T47D (cell line): Measurements from ENCODE around the gene MYO18B.

Source experiments
- DNase-seq, 2 experiments: peaks; one replicate each; pipeline versions ENCODE4 v3.0.0 to v3.0.0-alpha.2; 2011 to 2012; ENCODE audit warnings: low read depth in 1 of 2, low spot score in 1 of 2
- JUND ChIP-seq: IDR thresholded peaks from 2 replicates; pipeline ENCODE4 v1.6.1; 2012; ENCODE audit warnings: low read depth
- in situ Hi-C: cut with HindIII; loops from 2 replicates; pipeline ENCODE4 v1.10.0; 2016; ENCODE audit warnings: low sequenced_read_pairs, low pct_unique_long_range_greater_than_20kb

Gene MYO18B

DNA sequence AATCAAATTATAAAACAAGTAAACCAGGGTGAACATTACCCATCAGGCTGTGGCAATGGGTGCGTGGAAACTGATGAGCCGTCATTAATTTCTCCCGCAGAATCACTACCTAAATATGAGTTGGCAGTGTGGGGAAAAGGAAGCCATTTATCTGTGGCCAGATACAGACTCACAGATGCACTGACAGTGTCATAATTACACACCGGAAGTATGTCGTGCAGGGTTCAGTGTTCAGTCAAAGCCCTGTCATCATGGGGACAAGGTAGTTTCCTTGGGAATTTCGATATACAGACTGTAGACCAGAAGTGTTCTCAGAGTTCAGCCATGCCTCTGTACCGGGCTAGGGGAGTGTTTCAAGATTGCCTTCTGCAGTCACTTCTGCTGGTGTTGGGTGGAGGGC is 308.1 kb downstream of the MYO18B start:
- DNase-seq: no peak
- in situ Hi-C loops: no loop called here
- no peak for TF ChIP-seq JUND

DNA sequence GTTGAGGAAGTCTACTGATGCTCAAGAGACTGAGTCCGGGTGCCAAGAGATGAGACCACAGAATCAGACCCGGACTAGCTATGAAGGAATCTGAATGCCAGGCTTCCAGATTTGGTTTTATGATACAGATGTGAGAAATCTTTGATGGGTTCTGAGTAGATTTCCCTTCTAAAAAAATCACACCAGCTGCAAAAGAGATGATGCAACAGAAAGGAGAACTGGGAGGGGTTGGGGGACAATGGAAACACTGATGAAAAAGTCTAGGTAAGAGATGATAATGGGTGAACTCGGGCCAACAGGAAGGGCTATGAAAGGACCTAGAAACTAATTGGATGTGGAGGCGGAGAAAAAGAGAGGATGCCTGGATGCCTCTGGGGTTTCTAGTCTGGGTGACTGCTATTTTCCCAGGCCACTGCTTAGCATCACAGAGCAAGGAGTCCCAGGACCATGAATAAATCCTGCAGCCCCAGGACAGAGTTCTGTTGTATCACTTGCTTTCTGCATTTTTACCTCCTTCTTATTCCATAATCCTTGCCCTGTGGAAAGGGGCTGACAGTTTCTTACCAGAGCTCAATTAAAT is 311.8 kb downstream of the MYO18B start:
- TF ChIP-seq JUND: no peak
- DNase-seq: no peak
- in situ Hi-C loops: no loop called here

GRCh38 chr22:26054841-26055605 is 313.0 kb downstream of the MYO18B start:
- TF ChIP-seq JUND: no peak
- in situ Hi-C loops: no loop called here
- DNase-seq: no peak

GRCh38 chr22:26055693-26056092 is 313.7 kb downstream of the MYO18B start:
- in situ Hi-C loops: no loop called here
- TF ChIP-seq JUND: no peak
- DNase-seq: no peak

DNA sequence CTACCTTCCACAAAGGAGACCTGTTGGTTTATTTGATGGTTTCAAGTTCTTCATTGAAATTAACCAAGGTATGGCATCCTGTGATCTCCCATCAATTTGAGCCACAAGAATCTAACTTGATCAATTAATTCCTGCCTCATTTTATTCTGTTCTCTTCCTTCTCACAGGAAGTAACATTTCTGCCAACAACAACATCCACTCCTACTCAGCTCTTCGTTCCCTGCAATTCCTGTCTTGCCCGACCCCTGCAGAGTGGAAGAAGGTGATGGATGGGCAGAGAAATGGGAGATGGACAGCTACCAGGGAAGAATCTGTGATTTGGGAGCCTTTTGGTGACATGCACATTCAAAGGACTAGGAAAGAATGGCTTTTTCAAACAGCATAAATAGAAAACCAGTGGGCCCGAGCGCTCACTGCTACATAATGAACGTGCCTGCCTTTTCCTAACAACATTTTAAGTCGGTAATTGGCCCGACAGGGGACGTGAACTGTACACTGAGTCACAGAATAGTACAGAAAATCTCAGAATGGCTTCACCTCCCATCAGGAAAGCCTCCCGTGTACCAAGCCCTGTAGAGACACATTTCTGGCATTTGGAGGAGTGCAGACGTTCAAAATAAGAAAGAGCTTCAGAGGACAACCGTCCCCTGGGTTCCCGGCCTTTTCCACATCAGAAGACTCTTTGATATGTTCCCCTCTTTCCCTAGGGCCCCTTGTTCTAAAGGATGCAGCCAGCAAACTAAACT is 314.6 kb downstream of the MYO18B start:
- no peak for DNase-seq
- in situ Hi-C loops: no loop called here
- TF ChIP-seq JUND: no peak

GRCh38 chr22:26057731-26058130 is 315.7 kb downstream of the MYO18B start:
- no peak for TF ChIP-seq JUND
- DNase-seq: no peak
- in situ Hi-C loops: no loop called here

GRCh38 chr22:26064048-26064447 is 322.1 kb downstream of the MYO18B start:
- DNase-seq: no peak
- TF ChIP-seq JUND: no peak
- in situ Hi-C loops: no loop called here

DNA sequence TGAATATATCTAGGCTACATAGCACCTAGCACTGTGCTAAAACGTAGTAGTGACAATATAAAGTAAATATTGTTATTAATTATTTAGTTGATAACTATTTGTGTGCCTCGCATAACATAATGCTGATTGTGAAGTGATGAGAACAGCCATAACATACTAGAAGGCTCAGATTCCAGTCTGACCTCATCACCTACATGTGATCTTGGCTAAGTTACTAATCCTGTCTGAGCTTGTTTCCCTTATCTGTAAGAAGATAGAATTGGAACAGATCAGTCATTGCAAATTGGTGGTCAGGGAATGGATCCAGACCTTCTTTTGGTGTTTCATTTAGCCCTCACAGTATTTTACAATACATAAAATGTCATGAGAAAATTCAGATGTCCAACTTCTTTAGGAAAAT is 323.9 kb downstream of the MYO18B start:
- DNase-seq: no peak
- in situ Hi-C loops: no loop called here
- no peak for TF ChIP-seq JUND

DNA sequence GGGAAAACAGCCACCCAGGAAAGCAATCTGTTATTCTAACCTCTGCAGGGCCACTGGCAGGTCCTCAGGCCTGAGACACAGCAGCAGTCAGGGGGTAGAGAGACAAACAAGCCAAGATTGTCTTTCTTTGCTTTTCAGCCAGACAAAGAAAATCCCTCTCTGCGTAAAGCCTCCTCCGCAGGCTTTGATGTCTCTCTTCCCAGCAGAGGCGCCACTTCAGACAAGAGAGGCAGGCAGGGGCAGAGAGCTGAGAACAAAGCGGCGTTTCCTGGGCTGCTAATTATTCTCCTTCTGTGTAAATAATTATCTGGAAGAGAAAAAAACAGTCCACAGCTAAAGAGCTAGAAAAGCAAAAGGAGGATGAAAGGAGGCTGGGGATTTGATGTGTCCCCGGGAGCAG is 324.5 kb downstream of the MYO18B start:
- DNase-seq: no peak
- no peak for TF ChIP-seq JUND
- in situ Hi-C loops: no loop called here

DNA sequence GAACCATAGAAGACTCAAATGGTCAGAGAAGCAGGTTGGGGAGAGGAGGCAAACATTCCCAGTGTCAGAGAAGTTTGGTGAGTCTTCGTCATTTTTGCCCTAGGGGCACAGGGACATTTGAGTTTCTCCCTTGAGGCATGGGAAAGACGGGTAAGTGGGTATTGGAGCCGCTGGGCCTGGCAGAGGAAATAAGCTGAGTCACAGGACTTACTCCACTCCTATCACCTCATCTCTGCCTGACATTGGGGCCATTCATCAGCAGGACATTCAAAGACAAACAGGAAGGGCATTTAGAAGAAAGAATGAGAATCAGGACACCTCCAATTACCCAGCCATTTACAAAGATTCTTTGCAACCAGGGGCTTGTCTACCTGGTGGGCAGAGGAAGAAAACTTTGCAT is 326.6 kb downstream of the MYO18B start:
- in situ Hi-C loops: no loop called here

GRCh38 chr22:26072621-26073020 is 330.6 kb downstream of the MYO18B start:
- no peak for TF ChIP-seq JUND
- in situ Hi-C loops: no loop called here
- DNase-seq: no peak

More for the DNA sequence above, 326.6 kb downstream of the MYO18B start:
- no peak for DNase-seq
- no peak for TF ChIP-seq JUND

DNA sequence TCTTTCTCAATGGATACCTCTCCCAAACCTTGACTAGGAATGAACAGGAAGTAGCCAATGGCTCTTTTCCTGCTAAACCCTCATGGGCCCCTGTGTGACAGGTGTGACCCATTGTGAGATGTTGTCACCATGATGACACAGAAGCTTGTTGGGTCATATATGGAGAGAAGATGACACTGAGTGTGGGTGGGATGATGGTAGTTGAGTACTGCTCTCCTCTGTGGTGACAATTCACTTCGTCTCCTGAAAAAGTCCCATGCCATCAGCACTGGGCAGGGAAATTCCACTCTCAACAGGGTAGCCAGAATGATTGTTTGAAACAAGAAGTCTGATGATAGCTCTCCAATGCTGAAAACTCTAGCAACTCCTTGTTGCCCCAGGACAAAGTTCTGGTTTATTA is 333.3 kb downstream of the MYO18B start:
- DNase-seq: no peak
- in situ Hi-C loops: no loop called here
- TF ChIP-seq JUND: no peak

DNA sequence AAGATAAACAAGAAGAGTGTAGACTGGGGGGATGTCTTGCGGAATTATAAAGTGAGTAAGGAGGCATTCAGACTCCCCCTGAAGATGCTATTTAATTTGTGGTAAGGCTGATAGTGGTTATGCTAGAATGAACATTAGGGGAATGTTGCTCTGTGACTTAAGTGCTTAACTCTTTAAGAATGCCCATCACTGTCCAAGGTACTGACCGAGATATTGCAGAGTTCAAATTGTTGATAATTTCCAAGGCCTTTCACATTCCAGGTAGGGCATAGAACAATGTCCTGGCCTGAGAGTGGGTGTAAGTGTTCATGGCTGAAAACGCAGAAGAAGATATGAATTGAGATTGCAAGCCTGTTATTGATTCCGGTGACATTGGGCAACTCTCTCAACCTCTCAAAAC is 337.0 kb downstream of the MYO18B start:
- in situ Hi-C loops: no loop called here
- peak in 1 of 2 experiments; percentile 24 for DNase-seq
- no peak for TF ChIP-seq JUND
